WTC11 (cell line): ENCODE measurements around the gene PHLDB2. TPM values are rescaled to one million over a fixed set of nuclear protein-coding genes. Genes with fewer than 3 reads are reported as not detected.

Experiments
- ATAC-seq: fragments of 200-7000 bp; cut with Tn5 transposase; 2 replicates; pipeline ENCODE4 v1.10.0; 2021; ENCODE audit warnings: mild to moderate bottlenecking, moderate library complexity
- CTCF ChIA-PET: fragments of 300-600 bp; sonication (Branson Sonifier 250); formaldehyde crosslinking; loops from one replicate; lab custom pipeline; 2021; ENCODE audit warnings: antibody characterized with exemption; lab: Charles Lee
- POLR2A ChIA-PET: fragments of 350-600 bp; sonication (Branson Sonifier 250); formaldehyde crosslinking; loops from one replicate; lab custom pipeline; 2021; ENCODE audit warnings: antibody characterized with exemption; lab: Charles Lee
- DNase-seq: peaks from one replicate; pipeline ENCODE4 v3.0.0; 2021; ENCODE audit warnings: low spot score
- H3K27ac Mint-ChIP-seq: 2 replicates; pipeline ENCODE4 v1.8.0; 2021; ENCODE audit warnings: mixed read lengths
- H3K27me3 Mint-ChIP-seq: 2 replicates; pipeline ENCODE4 v1.8.0; 2021; ENCODE audit warnings: low read depth, mild to moderate bottlenecking, moderate library complexity, mixed read lengths
- H3K36me3 Mint-ChIP-seq: 2 replicates; pipeline ENCODE4 v1.8.0; 2021; ENCODE audit warnings: mixed read lengths
- H3K4me1 Mint-ChIP-seq: 2 replicates; pipeline ENCODE4 v1.8.0; 2022; ENCODE audit warnings: mixed read lengths
- H3K4me3 Mint-ChIP-seq: 2 replicates; pipeline ENCODE4 v1.8.0; 2021; ENCODE audit warnings: mild to moderate bottlenecking, moderate library complexity, mixed read lengths
- H3K9me3 Mint-ChIP-seq: 2 replicates; pipeline ENCODE4 v1.8.0; 2021; ENCODE audit warnings: mixed read lengths
- FOXP1 ChIP-seq: sonication (generic); formaldehyde crosslinking; IDR thresholded peaks from 2 replicates; pipeline ENCODE4 v1.8.0; 2022; ENCODE audit warnings: missing genetic modification reagents, mild to moderate bottlenecking, moderate library complexity, borderline replicate concordance
- GABPB1 ChIP-seq: sonication (generic); formaldehyde crosslinking; IDR thresholded peaks from 2 replicates; pipeline ENCODE4 v1.8.1; 2023; ENCODE audit warnings: mild to moderate bottlenecking, missing genetic modification reagents
- GTF2I ChIP-seq: fragments of 250-450 bp; sonication (Bioruptor Pico); conservative IDR thresholded peaks from 2 replicates; pipeline ENCODE4 v1.4.0; 2021; ENCODE audit warnings: mild to moderate bottlenecking
- IRF2 ChIP-seq: sonication (generic); formaldehyde crosslinking; IDR thresholded peaks from 2 replicates; pipeline ENCODE4 v1.8.0; 2022; ENCODE audit warnings: low read depth, missing genetic modification reagents, borderline replicate concordance
- JAZF1 ChIP-seq: fragments of 250-450 bp; sonication (Bioruptor Pico); IDR thresholded peaks from 2 replicates; pipeline ENCODE4 v1.9.0; 2021; ENCODE audit warnings: moderate library complexity, mild to moderate bottlenecking, inconsistent platforms
- MXD4 ChIP-seq: fragments of 250-450 bp; sonication (Bioruptor Pico); IDR thresholded peaks from 2 replicates; pipeline ENCODE4 v1.8.0; 2021; ENCODE audit warnings: mild to moderate bottlenecking, moderate library complexity, borderline replicate concordance
- NFATC4 ChIP-seq: fragments of 250-450 bp; sonication (Bioruptor Pico); IDR thresholded peaks from 2 replicates; pipeline ENCODE4 v1.9.0; 2021; ENCODE audit warnings: mild to moderate bottlenecking
- NFYB ChIP-seq: sonication (generic); formaldehyde crosslinking; conservative IDR thresholded peaks from 2 replicates; pipeline ENCODE4 v1.8.0; 2022; ENCODE audit warnings: low read depth, missing genetic modification reagents
- NR2C2 ChIP-seq: sonication (generic); formaldehyde crosslinking; IDR thresholded peaks from 2 replicates; pipeline ENCODE4 v1.8.0; 2022; ENCODE audit warnings: mild to moderate bottlenecking, missing genetic modification reagents
- NR3C1 ChIP-seq: sonication (generic); formaldehyde crosslinking; conservative IDR thresholded peaks from 2 replicates; pipeline ENCODE4 v1.8.1; 2023; ENCODE audit warnings: low read depth, mild to moderate bottlenecking, missing genetic modification reagents
- ZNF317 ChIP-seq: sonication (generic); formaldehyde crosslinking; IDR thresholded peaks from 2 replicates; pipeline ENCODE4 v1.8.1; 2023; ENCODE audit warnings: low read depth, mild to moderate bottlenecking, moderate library complexity, missing genetic modification reagents, borderline replicate concordance
- ZNF416 ChIP-seq: fragments of 250-450 bp; sonication (Bioruptor Pico); IDR thresholded peaks from 2 replicates; pipeline ENCODE4 v1.9.0; 2021; ENCODE audit warnings: mild to moderate bottlenecking, inconsistent platforms
- total RNA-seq: library from RNA; stranded (reverse); gene quantifications from 3 replicates; pipeline ENCODE4 v1.2.3, GENCODE V29; 2021
- TF ChIP-seq, protein P1 (sequence below): sonication (generic); formaldehyde crosslinking; IDR thresholded peaks from 2 replicates; pipeline ENCODE4 v1.8.1; 2023; ENCODE audit warnings: mild to moderate bottlenecking, missing genetic modification reagents, moderate library complexity
- TF ChIP-seq, protein P2 (sequence below): sonication (generic); formaldehyde crosslinking; conservative IDR thresholded peaks from 2 replicates; pipeline ENCODE4 v1.8.1; 2023; ENCODE audit warnings: mild to moderate bottlenecking, low read depth, missing genetic modification reagents, moderate library complexity
- TF ChIP-seq, protein P3 (sequence below): sonication (generic); formaldehyde crosslinking; IDR thresholded peaks from 2 replicates; pipeline ENCODE4 v1.8.0; 2022; ENCODE audit warnings: missing genetic modification reagents
- TF ChIP-seq, protein P4 (sequence below): sonication (generic); formaldehyde crosslinking; IDR thresholded peaks from 2 replicates; pipeline ENCODE4 v1.8.1; 2022; ENCODE audit warnings: low read depth, missing genetic modification reagents, borderline replicate concordance
- TF ChIP-seq, protein P5 (sequence below): sonication (generic); formaldehyde crosslinking; IDR thresholded peaks from 2 replicates; pipeline ENCODE4 v1.8.1; 2022; ENCODE audit warnings: mild to moderate bottlenecking, moderate library complexity, missing genetic modification reagents
- TF ChIP-seq, protein P6 (sequence below): sonication (generic); formaldehyde crosslinking; IDR thresholded peaks from 2 replicates; pipeline ENCODE4 v1.8.1; 2022; ENCODE audit warnings: missing genetic modification reagents, borderline replicate concordance

Gene PHLDB2
- total RNA-seq, 1 experiment from 2014 or later: 40.3 TPM

DNA sequence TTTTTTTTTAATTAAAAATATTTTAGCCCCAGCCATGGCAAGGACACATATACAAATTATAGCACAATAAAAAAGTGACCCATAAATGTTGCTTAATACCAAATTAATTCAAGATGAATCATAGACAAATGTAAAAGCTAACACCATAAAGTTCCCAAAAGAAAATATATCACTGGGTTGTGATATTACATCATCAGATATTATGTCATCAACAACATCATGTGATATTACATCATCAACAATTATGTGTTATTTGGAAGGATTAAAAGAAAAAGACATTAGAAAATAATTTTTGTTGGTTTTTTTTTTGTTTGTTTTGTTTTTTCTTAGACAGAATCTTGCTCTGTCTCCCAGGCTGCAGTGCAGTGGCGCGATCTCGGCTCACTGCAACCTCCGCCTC lies 85.3 kb downstream of the PHLDB2 start (continued):
- TF ChIP-seq, protein P1, sequence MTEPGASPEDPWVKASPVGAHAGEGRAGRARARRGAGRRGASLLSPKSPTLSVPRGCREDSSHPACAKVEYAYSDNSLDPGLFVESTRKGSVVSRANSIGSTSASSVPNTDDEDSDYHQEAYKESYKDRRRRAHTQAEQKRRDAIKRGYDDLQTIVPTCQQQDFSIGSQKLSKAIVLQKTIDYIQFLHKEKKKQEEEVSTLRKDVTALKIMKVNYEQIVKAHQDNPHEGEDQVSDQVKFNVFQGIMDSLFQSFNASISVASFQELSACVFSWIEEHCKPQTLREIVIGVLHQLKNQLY (CRISPR knock-in tag): no peak
- TF ChIP-seq NR2C2 (no peak), ZNF416 (CRISPR knock-in tag) (no peak)
- TF ChIP-seq, protein P2, sequence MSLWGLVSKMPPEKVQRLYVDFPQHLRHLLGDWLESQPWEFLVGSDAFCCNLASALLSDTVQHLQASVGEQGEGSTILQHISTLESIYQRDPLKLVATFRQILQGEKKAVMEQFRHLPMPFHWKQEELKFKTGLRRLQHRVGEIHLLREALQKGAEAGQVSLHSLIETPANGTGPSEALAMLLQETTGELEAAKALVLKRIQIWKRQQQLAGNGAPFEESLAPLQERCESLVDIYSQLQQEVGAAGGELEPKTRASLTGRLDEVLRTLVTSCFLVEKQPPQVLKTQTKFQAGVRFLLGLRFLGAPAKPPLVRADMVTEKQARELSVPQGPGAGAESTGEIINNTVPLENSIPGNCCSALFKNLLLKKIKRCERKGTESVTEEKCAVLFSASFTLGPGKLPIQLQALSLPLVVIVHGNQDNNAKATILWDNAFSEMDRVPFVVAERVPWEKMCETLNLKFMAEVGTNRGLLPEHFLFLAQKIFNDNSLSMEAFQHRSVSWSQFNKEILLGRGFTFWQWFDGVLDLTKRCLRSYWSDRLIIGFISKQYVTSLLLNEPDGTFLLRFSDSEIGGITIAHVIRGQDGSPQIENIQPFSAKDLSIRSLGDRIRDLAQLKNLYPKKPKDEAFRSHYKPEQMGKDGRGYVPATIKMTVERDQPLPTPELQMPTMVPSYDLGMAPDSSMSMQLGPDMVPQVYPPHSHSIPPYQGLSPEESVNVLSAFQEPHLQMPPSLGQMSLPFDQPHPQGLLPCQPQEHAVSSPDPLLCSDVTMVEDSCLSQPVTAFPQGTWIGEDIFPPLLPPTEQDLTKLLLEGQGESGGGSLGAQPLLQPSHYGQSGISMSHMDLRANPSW (CRISPR knock-in tag): no peak

DNA sequence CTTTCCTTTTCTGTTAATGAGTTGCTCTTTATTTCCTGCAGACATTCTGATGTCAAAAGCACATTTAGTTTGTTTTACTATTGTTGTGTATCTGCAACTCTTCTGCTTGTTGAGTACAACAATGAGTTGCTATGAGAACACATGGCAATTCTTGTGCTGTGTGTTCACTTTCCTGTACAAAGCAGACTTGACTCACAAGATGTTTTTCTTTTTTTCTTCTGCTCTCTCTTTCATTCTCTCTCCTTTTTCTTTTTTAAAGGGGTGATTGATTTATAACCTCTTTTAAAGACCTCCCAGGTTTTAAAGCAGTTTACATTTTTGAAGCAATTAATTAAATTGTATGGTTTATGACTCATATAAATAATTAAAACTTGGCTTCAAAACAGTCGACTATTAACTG lies 88.2 kb downstream of the PHLDB2 start:
- H3K27me3 Mint-ChIP-seq: no peaks in the 10 kb centered on the region
- no peak for DNase-seq
- CTCF ChIA-PET: no interaction called here
- TF ChIP-seq FOXP1 (CRISPR knock-in tag) (no peak), GABPB1 (no peak), JAZF1 (CRISPR knock-in tag) (no peak), NR3C1 (no peak), NFYB (no peak), IRF2 (CRISPR knock-in tag) (no peak), ZNF317 (no peak), MXD4 (CRISPR knock-in tag) (no peak)
- TF ChIP-seq, protein P3, sequence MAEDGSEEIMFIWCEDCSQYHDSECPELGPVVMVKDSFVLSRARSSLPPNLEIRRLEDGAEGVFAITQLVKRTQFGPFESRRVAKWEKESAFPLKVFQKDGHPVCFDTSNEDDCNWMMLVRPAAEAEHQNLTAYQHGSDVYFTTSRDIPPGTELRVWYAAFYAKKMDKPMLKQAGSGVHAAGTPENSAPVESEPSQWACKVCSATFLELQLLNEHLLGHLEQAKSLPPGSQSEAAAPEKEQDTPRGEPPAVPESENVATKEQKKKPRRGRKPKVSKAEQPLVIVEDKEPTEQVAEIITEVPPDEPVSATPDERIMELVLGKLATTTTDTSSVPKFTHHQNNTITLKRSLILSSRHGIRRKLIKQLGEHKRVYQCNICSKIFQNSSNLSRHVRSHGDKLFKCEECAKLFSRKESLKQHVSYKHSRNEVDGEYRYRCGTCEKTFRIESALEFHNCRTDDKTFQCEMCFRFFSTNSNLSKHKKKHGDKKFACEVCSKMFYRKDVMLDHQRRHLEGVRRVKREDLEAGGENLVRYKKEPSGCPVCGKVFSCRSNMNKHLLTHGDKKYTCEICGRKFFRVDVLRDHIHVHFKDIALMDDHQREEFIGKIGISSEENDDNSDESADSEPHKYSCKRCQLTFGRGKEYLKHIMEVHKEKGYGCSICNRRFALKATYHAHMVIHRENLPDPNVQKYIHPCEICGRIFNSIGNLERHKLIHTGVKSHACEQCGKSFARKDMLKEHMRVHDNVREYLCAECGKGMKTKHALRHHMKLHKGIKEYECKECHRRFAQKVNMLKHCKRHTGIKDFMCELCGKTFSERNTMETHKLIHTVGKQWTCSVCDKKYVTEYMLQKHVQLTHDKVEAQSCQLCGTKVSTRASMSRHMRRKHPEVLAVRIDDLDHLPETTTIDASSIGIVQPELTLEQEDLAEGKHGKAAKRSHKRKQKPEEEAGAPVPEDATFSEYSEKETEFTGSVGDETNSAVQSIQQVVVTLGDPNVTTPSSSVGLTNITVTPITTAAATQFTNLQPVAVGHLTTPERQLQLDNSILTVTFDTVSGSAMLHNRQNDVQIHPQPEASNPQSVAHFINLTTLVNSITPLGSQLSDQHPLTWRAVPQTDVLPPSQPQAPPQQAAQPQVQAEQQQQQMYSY (CRISPR knock-in tag): no peak
- TF ChIP-seq, protein P2 (CRISPR knock-in tag): no peak
- TF ChIP-seq, all 79 proteins: peak for 0
- Mint-ChIP-seq H3K36me3 (0 out of 2 replicates have a peak, but pooled peaks cover 2% of the 10 kb centered on the region), H3K4me3 (no peak overlapping the region), H3K9me3 (no peaks in the 10 kb centered on the region), H3K27ac (no peak overlapping the region), H3K4me1 (no peaks in the 10 kb centered on the region)
- POLR2A ChIA-PET: no interaction called here
- ATAC-seq: no peak

- H3K27ac Mint-ChIP-seq: no peak overlapping the region
- POLR2A ChIA-PET: no interaction called here
- DNase-seq (no peak), ATAC-seq (no peak)
- H3K4me1 Mint-ChIP-seq: peaks cover 11% of the 10 kb centered on the region
- no peaks in the 10 kb centered on the region for H3K27me3 Mint-ChIP-seq
- CTCF ChIA-PET: no interaction called here
- 0 out of 2 replicates have a peak, but pooled peaks cover 2% of the 10 kb centered on the region for H3K36me3 Mint-ChIP-seq
- H3K4me3 Mint-ChIP-seq: no peak overlapping the region
- H3K9me3 Mint-ChIP-seq: no peaks in the 10 kb centered on the region
- no peak for TF ChIP-seq FOXP1 (CRISPR knock-in tag)
- TF ChIP-seq, protein P4, sequence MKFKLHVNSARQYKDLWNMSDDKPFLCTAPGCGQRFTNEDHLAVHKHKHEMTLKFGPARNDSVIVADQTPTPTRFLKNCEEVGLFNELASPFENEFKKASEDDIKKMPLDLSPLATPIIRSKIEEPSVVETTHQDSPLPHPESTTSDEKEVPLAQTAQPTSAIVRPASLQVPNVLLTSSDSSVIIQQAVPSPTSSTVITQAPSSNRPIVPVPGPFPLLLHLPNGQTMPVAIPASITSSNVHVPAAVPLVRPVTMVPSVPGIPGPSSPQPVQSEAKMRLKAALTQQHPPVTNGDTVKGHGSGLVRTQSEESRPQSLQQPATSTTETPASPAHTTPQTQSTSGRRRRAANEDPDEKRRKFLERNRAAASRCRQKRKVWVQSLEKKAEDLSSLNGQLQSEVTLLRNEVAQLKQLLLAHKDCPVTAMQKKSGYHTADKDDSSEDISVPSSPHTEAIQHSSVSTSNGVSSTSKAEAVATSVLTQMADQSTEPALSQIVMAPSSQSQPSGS (CRISPR knock-in tag): no peak
- TF ChIP-seq, protein P5, sequence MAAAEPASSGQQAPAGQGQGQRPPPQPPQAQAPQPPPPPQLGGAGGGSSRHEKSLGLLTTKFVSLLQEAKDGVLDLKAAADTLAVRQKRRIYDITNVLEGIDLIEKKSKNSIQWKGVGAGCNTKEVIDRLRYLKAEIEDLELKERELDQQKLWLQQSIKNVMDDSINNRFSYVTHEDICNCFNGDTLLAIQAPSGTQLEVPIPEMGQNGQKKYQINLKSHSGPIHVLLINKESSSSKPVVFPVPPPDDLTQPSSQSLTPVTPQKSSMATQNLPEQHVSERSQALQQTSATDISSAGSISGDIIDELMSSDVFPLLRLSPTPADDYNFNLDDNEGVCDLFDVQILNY (CRISPR knock-in tag): no peak
- TF ChIP-seq NR3C1: no peak
- TF ChIP-seq GTF2I (CRISPR knock-in tag): no peak
- TF ChIP-seq NFATC4: no peak
- TF ChIP-seq, protein P6, sequence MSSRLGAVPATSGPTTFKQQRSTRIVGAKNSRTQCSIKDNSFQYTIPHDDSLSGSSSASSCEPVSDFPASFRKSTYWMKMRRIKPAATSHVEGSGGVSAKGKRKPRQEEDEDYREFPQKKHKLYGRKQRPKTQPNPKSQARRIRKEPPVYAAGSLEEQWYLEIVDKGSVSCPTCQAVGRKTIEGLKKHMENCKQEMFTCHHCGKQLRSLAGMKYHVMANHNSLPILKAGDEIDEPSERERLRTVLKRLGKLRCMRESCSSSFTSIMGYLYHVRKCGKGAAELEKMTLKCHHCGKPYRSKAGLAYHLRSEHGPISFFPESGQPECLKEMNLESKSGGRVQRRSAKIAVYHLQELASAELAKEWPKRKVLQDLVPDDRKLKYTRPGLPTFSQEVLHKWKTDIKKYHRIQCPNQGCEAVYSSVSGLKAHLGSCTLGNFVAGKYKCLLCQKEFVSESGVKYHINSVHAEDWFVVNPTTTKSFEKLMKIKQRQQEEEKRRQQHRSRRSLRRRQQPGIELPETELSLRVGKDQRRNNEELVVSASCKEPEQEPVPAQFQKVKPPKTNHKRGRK (CRISPR knock-in tag): no peak
Observed at GRCh38 chr3:111948786-111949185, 89.7 kb downstream of the PHLDB2 start.
